Measurements from ENCODE around the gene MREG. TPM values are rescaled to one million over a fixed set of nuclear protein-coding genes. Genes with fewer than 3 reads are reported as not detected.

Gene MREG
- total RNA-seq, 1 donor from 2014 or later: 1.8 TPM

GRCh38 chr2:215970425-215970824, 42.9 kb downstream of the MREG start:
- no peaks in the 10 kb centered on the region for H3K9me3 Mint-ChIP-seq (ENCODE audit: low read depth)
- no peak for DNase-seq (ENCODE audit: low spot score)
- no peak for TF ChIP-seq CTCF (IDR thresholded peaks at IDR 0.05)
- no peak overlapping the region for H3K27ac Mint-ChIP-seq (ENCODE audit: unreplicated experiment)
- H3K4me1 Mint-ChIP-seq (ENCODE audit: low read depth): peaks cover 15% of the 10 kb centered on the region
- H3K4me3 Mint-ChIP-seq (ENCODE audit: unreplicated experiment): no peak overlapping the region
- H3K27me3 Mint-ChIP-seq (ENCODE audit: low read depth): no peaks in the 10 kb centered on the region
- peaks cover 1% of the 10 kb centered on the region for H3K36me3 Mint-ChIP-seq (ENCODE audit: low read depth)

DNA sequence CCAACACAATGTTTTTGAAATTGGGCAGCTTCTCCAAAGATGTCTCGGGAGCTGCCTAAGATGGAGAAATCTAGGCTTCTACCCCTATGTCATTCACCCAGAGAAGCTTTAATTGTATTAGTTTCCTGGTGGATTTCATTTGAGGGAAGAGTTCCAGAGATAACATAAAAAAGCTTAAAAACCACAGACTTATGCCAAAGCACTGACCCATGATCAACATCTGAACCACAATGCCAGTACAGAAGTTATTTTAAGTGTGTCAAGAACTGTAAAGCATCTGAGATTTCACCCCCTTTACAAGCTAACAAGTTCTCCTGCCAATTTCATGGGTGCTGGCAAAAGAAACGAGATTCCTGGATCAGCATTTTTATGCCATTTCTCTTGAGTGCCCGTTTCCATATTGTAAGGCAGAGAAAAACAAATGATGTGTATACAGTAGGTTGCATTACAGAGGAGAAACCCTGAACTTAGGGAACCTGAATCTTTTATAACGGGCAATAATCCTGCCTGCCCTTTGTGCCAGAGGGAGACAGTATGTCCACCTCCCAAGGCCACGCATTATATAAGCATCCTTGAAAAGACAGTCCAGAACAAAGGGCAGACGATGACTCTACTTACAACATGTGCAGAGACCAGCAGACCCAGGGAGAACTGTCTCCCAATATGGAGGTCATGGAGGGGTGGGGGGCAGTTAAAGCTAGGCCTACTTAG, 44.1 kb downstream of the MREG start:
- Mint-ChIP-seq H3K36me3 (ENCODE audit: low read depth) (peaks cover 1% of the 10 kb centered on the region), H3K4me1 (ENCODE audit: low read depth) (peaks cover 26% of the 10 kb centered on the region), H3K27ac (ENCODE audit: unreplicated experiment) (no peak overlapping the region), H3K27me3 (ENCODE audit: low read depth) (no peaks in the 10 kb centered on the region), H3K4me3 (ENCODE audit: unreplicated experiment) (no peak overlapping the region), H3K9me3 (ENCODE audit: low read depth) (no peaks in the 10 kb centered on the region)
- DNase-seq (ENCODE audit: low spot score): no peak
- no peak for TF ChIP-seq CTCF (IDR thresholded peaks at IDR 0.05)

DNA sequence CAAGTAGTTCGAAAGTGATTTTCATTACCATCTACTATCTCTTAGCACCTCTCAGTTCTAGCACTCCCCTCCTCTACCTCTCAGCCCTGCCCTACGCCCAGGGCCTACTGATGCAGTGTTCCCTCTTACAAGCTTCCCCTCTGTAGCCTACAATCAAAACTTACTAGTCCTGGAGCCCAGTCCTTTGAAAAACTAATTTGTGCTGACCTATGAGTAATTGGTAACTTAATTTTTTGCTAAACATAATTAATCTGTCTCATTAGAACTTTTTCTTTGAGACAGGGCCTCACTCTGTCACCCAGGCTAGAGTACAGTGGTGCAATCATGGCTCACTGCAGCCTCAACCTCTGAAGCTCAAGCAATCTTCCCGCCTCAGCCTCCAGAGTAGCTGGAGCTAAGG, 44.9 kb downstream of the MREG start:
- peaks cover 1% of the 10 kb centered on the region for H3K36me3 Mint-ChIP-seq (ENCODE audit: low read depth)
- no peak for TF ChIP-seq CTCF (IDR thresholded peaks at IDR 0.05)
- H3K27ac Mint-ChIP-seq (ENCODE audit: unreplicated experiment): no peak overlapping the region
- H3K27me3 Mint-ChIP-seq (ENCODE audit: low read depth): no peaks in the 10 kb centered on the region
- DNase-seq (ENCODE audit: low spot score): no peak
- no peaks in the 10 kb centered on the region for H3K9me3 Mint-ChIP-seq (ENCODE audit: low read depth)
- H3K4me1 Mint-ChIP-seq (ENCODE audit: low read depth): peaks cover 27% of the 10 kb centered on the region
- no peak overlapping the region for H3K4me3 Mint-ChIP-seq (ENCODE audit: unreplicated experiment)

GRCh38 chr2:215967590-215968378, 45.6 kb downstream of the MREG start:
- no peak for DNase-seq (ENCODE audit: low spot score)
- Mint-ChIP-seq H3K9me3 (ENCODE audit: low read depth) (no peaks in the 10 kb centered on the region), H3K27ac (ENCODE audit: unreplicated experiment) (no peak overlapping the region), H3K36me3 (ENCODE audit: low read depth) (no peaks in the 10 kb centered on the region), H3K27me3 (ENCODE audit: low read depth) (no peaks in the 10 kb centered on the region), H3K4me3 (ENCODE audit: unreplicated experiment) (no peak overlapping the region), H3K4me1 (ENCODE audit: low read depth) (peaks cover 27% of the 10 kb centered on the region)
- no peak for TF ChIP-seq CTCF (IDR thresholded peaks at IDR 0.05)

DNA sequence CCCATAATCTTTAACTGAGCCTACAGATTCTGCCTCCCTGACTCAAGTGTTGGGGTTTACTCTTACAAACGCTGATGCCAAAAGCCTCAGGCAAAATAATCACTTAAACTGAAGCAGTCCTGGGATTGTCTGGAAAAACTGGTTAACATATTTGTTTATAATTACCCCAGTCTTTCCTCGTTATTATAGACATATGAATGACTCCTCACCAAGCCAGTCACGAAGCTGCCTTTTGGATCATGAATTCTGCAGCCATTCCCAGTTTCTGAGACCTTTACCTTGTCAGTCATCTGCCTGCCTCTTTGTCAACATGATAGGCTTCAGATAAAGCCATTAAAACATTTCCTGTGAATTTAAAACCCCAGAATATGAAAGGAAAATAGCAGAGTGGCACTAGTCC, 46.4 kb downstream of the MREG start:
- Mint-ChIP-seq H3K36me3 (ENCODE audit: low read depth) (no peaks in the 10 kb centered on the region), H3K27me3 (ENCODE audit: low read depth) (no peaks in the 10 kb centered on the region), H3K4me3 (ENCODE audit: unreplicated experiment) (no peak overlapping the region), H3K27ac (ENCODE audit: unreplicated experiment) (no peak overlapping the region), H3K4me1 (ENCODE audit: low read depth) (peaks cover 34% of the 10 kb centered on the region), H3K9me3 (ENCODE audit: low read depth) (no peaks in the 10 kb centered on the region)
- DNase-seq (ENCODE audit: low spot score): no peak
- TF ChIP-seq CTCF (IDR thresholded peaks at IDR 0.05): no peak
